RWPE2 (cell line): ENCODE measurements around the gene AHSA1.
A peak's percentile ranks its signal among the peaks of the same experiment; 100 is the strongest.

Experiments used
- ATAC-seq: fragments of 200-7000 bp; cut with Tn5 transposase; 3 replicates; pipeline ENCODE4 v1.9.1; 2021; ENCODE audit warnings: low read depth
- DNase-seq: peaks from one replicate; pipeline ENCODE4 v3.0.0-alpha.2; 2020; ENCODE audit warnings: low spot score
- H3K27ac ChIP-seq: fragments of 450-650 bp; 2 replicates; pipeline ENCODE4 v1.5.1; 2017; ENCODE audit warnings: mild to moderate bottlenecking; ENCODE audit not compliant: poor library complexity, severe bottlenecking
- H3K27me3 ChIP-seq: fragments of 250-450 bp; sonication (Bioruptor Pico); 2 replicates; pipeline ENCODE4 v1.5.1; 2021; ENCODE audit warnings: mild to moderate bottlenecking, moderate library complexity; ENCODE audit not compliant: insufficient read depth, poor library complexity, severe bottlenecking
- H3K36me3 ChIP-seq: fragments of 250-450 bp; sonication (Bioruptor Pico); 2 replicates; pipeline ENCODE4 v1.5.1; 2020; ENCODE audit warnings: low read depth, mild to moderate bottlenecking, moderate library complexity
- H3K4me1 ChIP-seq: fragments of 250-450 bp; sonication (Bioruptor Pico); 2 replicates; pipeline ENCODE4 v1.5.1; 2021; ENCODE audit warnings: mild to moderate bottlenecking, moderate library complexity; ENCODE audit not compliant: insufficient read depth, poor library complexity, severe bottlenecking
- H3K4me3 ChIP-seq: fragments of 250-450 bp; sonication (Bioruptor Pico); 2 replicates; pipeline ENCODE4 v1.5.1; 2021; ENCODE audit warnings: mild to moderate bottlenecking, moderate library complexity; ENCODE audit not compliant: severe bottlenecking
- H3K9me3 ChIP-seq: fragments of 250-450 bp; sonication (Bioruptor Pico); 2 replicates; pipeline ENCODE4 v1.5.1; 2021; ENCODE audit warnings: mild to moderate bottlenecking, moderate library complexity; ENCODE audit not compliant: severe bottlenecking
- TF ChIP-seq, protein P1 (sequence below): fragments of 450-650 bp; IDR thresholded peaks from one replicate; pipeline ENCODE4 v1.5.1; 2017; ENCODE audit warnings: mild to moderate bottlenecking, moderate library complexity; ENCODE audit not compliant: poor library complexity, severe bottlenecking

AHSA1 gene

DNA sequence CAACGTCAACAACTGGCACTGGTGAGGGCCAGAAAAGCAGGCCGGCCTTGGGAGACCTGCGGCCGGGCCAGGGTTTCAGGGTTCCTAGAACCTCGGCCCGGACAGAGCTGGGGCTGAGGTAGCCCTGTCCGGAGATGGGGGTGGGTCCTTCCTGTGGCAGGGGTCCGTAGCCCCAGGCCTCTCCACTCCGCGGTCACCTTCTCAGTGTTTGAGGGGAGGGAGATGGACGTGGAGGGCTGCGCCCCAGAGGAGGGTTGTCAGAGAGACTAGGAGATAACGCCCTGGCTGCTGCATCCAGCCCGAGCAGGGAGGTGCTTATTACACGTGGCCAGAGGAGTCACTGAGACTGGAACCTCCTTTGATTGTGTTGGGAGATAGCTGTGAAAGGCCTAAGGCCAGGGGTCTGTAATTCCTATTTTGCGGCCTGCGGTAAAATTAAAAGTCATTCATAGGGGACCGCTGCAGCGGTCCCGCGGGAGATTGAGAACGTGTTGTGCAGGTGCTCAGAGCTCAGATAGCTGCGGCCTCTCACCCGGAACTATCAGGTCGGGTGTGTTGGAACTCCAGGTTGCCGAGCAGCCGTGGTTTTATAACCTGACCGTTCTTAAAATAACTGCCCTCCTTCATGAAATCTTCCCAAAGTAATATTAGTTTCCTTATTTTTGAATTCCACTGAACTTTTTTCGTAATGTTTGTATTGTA is 507 bp downstream of the AHSA1 start:
- Histone ChIP-seq H3K27ac (peak overlapping the region; percentile 65), H3K4me3 (peak overlapping the region; percentile 77), H3K4me1 (peaks cover 10% of the 10 kb centered on the region), H3K27me3 (no peaks in the 10 kb centered on the region), H3K9me3 (no peaks in the 10 kb centered on the region), H3K36me3 (peaks cover 45% of the 10 kb centered on the region)
- TF ChIP-seq, protein P1, sequence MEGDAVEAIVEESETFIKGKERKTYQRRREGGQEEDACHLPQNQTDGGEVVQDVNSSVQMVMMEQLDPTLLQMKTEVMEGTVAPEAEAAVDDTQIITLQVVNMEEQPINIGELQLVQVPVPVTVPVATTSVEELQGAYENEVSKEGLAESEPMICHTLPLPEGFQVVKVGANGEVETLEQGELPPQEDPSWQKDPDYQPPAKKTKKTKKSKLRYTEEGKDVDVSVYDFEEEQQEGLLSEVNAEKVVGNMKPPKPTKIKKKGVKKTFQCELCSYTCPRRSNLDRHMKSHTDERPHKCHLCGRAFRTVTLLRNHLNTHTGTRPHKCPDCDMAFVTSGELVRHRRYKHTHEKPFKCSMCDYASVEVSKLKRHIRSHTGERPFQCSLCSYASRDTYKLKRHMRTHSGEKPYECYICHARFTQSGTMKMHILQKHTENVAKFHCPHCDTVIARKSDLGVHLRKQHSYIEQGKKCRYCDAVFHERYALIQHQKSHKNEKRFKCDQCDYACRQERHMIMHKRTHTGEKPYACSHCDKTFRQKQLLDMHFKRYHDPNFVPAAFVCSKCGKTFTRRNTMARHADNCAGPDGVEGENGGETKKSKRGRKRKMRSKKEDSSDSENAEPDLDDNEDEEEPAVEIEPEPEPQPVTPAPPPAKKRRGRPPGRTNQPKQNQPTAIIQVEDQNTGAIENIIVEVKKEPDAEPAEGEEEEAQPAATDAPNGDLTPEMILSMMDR = no peak
- DNase-seq (no peak), ATAC-seq (peak; percentile 5; the same call in 1 of the 3 replicates)

DNA sequence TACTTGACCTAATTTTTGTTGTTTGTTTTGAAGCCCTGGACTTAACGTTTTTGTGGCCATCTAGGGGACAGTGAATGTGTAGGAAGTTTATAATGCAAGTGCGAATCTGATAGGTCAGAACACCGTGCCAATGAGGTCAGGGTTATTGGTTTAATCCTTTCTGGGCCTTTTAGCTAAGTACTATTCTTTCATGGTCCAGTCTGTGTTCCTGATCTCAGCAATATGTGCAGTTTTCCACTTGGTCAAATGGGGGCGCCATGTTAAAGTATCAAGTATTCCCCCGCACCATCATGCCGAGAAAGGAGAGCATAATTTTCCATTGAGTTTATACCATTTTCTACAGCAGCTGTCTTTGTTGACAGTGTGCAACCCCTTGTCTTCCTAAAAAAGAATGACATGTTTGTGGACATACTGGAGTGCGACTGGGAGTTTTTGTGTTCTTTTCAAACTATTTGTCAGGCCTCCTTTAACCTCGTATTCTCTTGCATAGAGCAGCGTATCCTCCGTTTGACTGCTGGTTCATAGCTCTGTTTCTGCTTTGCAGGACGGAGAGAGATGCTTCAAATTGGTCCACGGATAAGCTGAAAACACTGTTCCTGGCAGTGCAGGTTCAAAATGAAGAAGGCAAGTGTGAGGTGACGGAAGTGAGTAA is 1.3 kb downstream of the AHSA1 start:
- no peaks in the 10 kb centered on the region for H3K27me3 ChIP-seq
- no peak for DNase-seq
- no peaks in the 10 kb centered on the region for H3K9me3 ChIP-seq
- H3K4me3 ChIP-seq = peak overlapping the region; percentile 77
- H3K36me3 ChIP-seq = peaks cover 51% of the 10 kb centered on the region
- peak overlapping the region; percentile 65 for H3K27ac ChIP-seq
- TF ChIP-seq, protein P1 = peak; percentile 84
- H3K4me1 ChIP-seq = peaks cover 10% of the 10 kb centered on the region
- no peak for ATAC-seq

DNA sequence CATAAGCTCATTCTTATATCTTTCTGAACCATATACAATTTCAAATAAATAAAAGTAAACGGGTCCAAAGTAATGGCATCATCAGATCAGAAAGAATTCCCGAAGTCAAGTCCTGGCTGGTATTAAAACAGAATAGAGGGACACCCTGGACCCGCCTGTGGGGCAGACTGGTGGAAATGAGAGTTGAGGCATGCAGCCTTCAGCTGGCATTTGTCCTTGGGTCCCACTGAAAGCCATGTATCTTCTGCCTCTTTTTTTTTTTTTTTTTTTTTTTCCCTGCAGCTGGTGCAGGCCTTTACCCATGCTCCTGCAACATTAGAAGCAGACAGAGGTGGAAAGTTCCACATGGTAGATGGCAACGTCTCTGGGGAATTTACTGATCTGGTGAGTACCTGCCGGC is 9.9 kb downstream of the AHSA1 start:
- TF ChIP-seq, protein P1 = no peak
- ATAC-seq (no peak), DNase-seq (no peak)
- Histone ChIP-seq H3K9me3 (no peaks in the 10 kb centered on the region), H3K36me3 (peaks cover 61% of the 10 kb centered on the region), H3K4me1 (no peaks in the 10 kb centered on the region), H3K4me3 (no peak overlapping the region), H3K27me3 (no peaks in the 10 kb centered on the region), H3K27ac (no peak overlapping the region)

DNA sequence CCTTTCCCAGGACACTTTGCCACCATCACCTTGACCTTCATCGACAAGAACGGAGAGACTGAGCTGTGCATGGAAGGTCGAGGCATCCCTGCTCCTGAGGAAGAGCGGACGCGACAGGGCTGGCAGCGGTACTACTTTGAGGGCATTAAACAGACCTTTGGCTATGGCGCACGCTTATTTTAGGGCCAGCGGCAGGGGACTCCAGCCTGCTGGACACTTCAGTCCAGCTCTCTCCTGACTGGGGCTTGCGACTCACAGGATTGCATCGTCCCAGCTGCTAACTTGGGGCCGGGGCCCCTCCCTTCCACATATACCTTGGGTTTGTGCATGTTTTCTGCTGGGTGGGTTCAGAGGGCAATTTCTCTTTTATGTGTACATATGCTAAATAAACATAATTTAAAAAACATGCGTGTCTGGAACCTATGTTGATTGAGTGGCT is 11.2 kb downstream of the AHSA1 start:
- Histone ChIP-seq H3K4me3 (no peak overlapping the region), H3K36me3 (peaks cover 48% of the 10 kb centered on the region), H3K27me3 (no peaks in the 10 kb centered on the region), H3K27ac (no peak overlapping the region), H3K9me3 (no peaks in the 10 kb centered on the region), H3K4me1 (no peaks in the 10 kb centered on the region)
- ATAC-seq (no peak), DNase-seq (no peak)
- TF ChIP-seq, protein P1 = no peak

DNA sequence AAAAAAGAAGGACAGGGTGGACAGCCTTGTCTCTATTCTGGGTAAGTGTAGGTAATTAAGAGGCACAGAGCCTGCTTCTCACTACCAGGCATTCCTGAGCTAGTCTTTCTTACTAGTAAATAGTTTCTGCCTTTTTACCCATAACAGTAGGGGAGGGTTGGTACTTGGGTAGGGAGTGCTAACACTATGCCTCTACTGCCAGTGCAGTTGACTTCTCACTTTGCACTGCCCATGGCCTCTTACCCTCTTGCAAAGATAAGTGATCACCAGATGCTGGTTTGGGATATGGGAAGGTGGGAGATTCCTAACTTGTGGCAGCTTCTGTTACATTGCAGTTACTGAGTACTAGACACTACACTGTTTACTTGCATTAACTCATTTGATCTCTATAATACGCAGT is 11.6 kb downstream of the AHSA1 start:
- Histone ChIP-seq H3K4me3 (no peak overlapping the region), H3K9me3 (no peaks in the 10 kb centered on the region), H3K4me1 (no peaks in the 10 kb centered on the region), H3K27ac (no peak overlapping the region), H3K27me3 (no peaks in the 10 kb centered on the region), H3K36me3 (peaks cover 43% of the 10 kb centered on the region)
- TF ChIP-seq, protein P1 = no peak
- DNase-seq = no peak
- ATAC-seq = peak; percentile 15; the same call in 1 of the 3 replicates
